K562 (cell line): ENCODE measurements around the gene WWOX.

ENCODE experiments used
- CBFB ChIP-seq: sonication (generic); formaldehyde crosslinking; IDR thresholded peaks from 2 replicates; pipeline ENCODE4 v1.4.0; 2020; ENCODE audit warnings: mild to moderate bottlenecking, missing genetic modification reagents
- GATAD2A ChIP-seq: fragments of 450-650 bp; IDR thresholded peaks from 2 replicates; pipeline ENCODE4 v1.6.1; 2017
- MAZ ChIP-seq, 2 experiments: fragments of 450-650 bp in 1 of 2; sonication (generic) in 1 of 2; formaldehyde crosslinking; IDR thresholded peaks in 1 of 2; conservative IDR thresholded peaks in 1 of 2; 2 replicates each; pipeline versions ENCODE4 v1.4.0 to v1.5.0; 2020; ENCODE audit warnings: mild to moderate bottlenecking in 1 of 2, missing genetic modification reagents in 1 of 2
- NFXL1 ChIP-seq: fragments of 450-650 bp; formaldehyde crosslinking; IDR thresholded peaks from 2 replicates; pipeline ENCODE4 v1.4.0; 2021; ENCODE audit warnings: mild to moderate bottlenecking
- POLR2AphosphoS5 ChIP-seq: IDR thresholded peaks from 2 replicates; pipeline ENCODE4 v1.6.1; 2011; ENCODE audit warnings: mild to moderate bottlenecking, low read depth, low read length, moderate library complexity; ENCODE audit not compliant: control insufficient read depth, insufficient read depth
- PTRF ChIP-seq: fragments of 450-650 bp; IDR thresholded peaks from 2 replicates; pipeline ENCODE4 v1.6.1; 2016; ENCODE audit warnings: mild to moderate bottlenecking, missing genetic modification characterization, missing compliant biosample characterization
- REST ChIP-seq, 2 experiments: fragments of 450-650 bp; formaldehyde crosslinking in 1 of 2; IDR thresholded peaks; 2 replicates each; pipeline versions ENCODE4 v1.4.0 to v1.6.1; 2014 to 2020; ENCODE audit warnings: mild to moderate bottlenecking in 2 of 2, borderline replicate concordance in 1 of 2, low read depth in 1 of 2
- TAF1 ChIP-seq: IDR thresholded peaks from 2 replicates; pipeline ENCODE4 v1.6.1; 2011; ENCODE audit warnings: mild to moderate bottlenecking, low read length, moderate library complexity; ENCODE audit not compliant: insufficient read depth, control insufficient read depth, severe bottlenecking; ENCODE audit errors: extremely low read depth
- ZNF24 ChIP-seq: fragments of 450-650 bp; IDR thresholded peaks from 2 replicates; pipeline ENCODE4 v1.6.1; 2016
- TF ChIP-seq, protein P1 (sequence below), 2 experiments: fragments of 200-800 bp in 1 of 2; sonication (Bioruptor generic) in 1 of 2; sonication (generic) in 1 of 2; formaldehyde crosslinking in 1 of 2; IDR thresholded peaks in 1 of 2; conservative IDR thresholded peaks in 1 of 2; 2 replicates each; pipeline versions ENCODE4 v1.5.0 to v1.6.1; 2016 to 2020; ENCODE audit warnings: missing compliant biosample characterization in 1 of 2, missing genetic modification characterization in 1 of 2, missing genetic modification reagents in 1 of 2
- TF ChIP-seq, protein P2 (sequence below): fragments of 250-450 bp; sonication (Bioruptor Pico); IDR thresholded peaks from 2 replicates; pipeline ENCODE4 v1.4.0; 2020; ENCODE audit warnings: mild to moderate bottlenecking
- TF ChIP-seq, protein P3 (sequence below): sonication (generic); formaldehyde crosslinking; IDR thresholded peaks from 2 replicates; pipeline ENCODE4 v1.8.0; 2022; ENCODE audit warnings: mild to moderate bottlenecking, missing genetic modification reagents
- TF ChIP-seq, protein P4 (sequence below), 3 experiments: IDR thresholded peaks in 2 of 3; conservative IDR thresholded peaks in 1 of 3; 2 replicates each; pipeline ENCODE4 v1.5.1; 2011 to 2012; ENCODE audit warnings: low read length in 3 of 3, mild to moderate bottlenecking in 3 of 3, control low read depth in 2 of 3, improper control_type of control experiment in 1 of 3, inconsistent platforms in 1 of 3, low read depth in 1 of 3, mixed read lengths in 1 of 3, moderate library complexity in 1 of 3; ENCODE audit not compliant: insufficient read depth in 2 of 3

- TF ChIP-seq MAZ (CRISPR knock-in tag; conservative IDR thresholded peaks at IDR 0.05 in 1 of 2, IDR thresholded peaks at IDR 0.05 in 1 of 2) (no peak), CBFB (CRISPR knock-in tag) (no peak), POLR2AphosphoS5 (no peak), TAF1 (no peak), PTRF (tag) (no peak), ZNF24 (no peak), REST (IDR thresholded peaks at IDR 0.05; ENCODE audit: borderline replicate concordance) (no peak), REST (CRISPR knock-in tag; IDR thresholded peaks at IDR 0.05; ENCODE audit: low read depth) (no peak), GATAD2A (no peak), NFXL1 (CRISPR knock-in tag) (no peak)
- TF ChIP-seq, protein P1, sequence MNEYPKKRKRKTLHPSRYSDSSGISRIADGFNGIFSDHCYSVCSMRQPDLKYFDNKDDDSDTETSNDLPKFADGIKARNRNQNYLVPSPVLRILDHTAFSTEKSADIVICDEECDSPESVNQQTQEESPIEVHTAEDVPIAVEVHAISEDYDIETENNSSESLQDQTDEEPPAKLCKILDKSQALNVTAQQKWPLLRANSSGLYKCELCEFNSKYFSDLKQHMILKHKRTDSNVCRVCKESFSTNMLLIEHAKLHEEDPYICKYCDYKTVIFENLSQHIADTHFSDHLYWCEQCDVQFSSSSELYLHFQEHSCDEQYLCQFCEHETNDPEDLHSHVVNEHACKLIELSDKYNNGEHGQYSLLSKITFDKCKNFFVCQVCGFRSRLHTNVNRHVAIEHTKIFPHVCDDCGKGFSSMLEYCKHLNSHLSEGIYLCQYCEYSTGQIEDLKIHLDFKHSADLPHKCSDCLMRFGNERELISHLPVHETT (CRISPR knock-in tag; conservative IDR thresholded peaks at IDR 0.05 in 1 of 2, IDR thresholded peaks at IDR 0.05 in 1 of 2) = no peak
- TF ChIP-seq, protein P2, sequence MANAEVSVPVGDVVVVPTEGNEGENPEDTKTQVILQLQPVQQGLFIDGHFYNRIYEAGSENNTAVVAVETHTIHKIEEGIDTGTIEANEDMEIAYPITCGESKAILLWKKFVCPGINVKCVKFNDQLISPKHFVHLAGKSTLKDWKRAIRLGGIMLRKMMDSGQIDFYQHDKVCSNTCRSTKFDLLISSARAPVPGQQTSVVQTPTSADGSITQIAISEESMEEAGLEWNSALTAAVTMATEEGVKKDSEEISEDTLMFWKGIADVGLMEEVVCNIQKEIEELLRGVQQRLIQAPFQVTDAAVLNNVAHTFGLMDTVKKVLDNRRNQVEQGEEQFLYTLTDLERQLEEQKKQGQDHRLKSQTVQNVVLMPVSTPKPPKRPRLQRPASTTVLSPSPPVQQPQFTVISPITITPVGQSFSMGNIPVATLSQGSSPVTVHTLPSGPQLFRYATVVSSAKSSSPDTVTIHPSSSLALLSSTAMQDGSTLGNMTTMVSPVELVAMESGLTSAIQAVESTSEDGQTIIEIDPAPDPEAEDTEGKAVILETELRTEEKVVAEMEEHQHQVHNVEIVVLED = no peak
- TF ChIP-seq, protein P3, sequence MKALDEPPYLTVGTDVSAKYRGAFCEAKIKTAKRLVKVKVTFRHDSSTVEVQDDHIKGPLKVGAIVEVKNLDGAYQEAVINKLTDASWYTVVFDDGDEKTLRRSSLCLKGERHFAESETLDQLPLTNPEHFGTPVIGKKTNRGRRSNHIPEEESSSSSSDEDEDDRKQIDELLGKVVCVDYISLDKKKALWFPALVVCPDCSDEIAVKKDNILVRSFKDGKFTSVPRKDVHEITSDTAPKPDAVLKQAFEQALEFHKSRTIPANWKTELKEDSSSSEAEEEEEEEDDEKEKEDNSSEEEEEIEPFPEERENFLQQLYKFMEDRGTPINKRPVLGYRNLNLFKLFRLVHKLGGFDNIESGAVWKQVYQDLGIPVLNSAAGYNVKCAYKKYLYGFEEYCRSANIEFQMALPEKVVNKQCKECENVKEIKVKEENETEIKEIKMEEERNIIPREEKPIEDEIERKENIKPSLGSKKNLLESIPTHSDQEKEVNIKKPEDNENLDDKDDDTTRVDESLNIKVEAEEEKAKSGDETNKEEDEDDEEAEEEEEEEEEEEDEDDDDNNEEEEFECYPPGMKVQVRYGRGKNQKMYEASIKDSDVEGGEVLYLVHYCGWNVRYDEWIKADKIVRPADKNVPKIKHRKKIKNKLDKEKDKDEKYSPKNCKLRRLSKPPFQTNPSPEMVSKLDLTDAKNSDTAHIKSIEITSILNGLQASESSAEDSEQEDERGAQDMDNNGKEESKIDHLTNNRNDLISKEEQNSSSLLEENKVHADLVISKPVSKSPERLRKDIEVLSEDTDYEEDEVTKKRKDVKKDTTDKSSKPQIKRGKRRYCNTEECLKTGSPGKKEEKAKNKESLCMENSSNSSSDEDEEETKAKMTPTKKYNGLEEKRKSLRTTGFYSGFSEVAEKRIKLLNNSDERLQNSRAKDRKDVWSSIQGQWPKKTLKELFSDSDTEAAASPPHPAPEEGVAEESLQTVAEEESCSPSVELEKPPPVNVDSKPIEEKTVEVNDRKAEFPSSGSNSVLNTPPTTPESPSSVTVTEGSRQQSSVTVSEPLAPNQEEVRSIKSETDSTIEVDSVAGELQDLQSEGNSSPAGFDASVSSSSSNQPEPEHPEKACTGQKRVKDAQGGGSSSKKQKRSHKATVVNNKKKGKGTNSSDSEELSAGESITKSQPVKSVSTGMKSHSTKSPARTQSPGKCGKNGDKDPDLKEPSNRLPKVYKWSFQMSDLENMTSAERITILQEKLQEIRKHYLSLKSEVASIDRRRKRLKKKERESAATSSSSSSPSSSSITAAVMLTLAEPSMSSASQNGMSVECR (CRISPR knock-in tag) = no peak
- TF ChIP-seq, protein P4, sequence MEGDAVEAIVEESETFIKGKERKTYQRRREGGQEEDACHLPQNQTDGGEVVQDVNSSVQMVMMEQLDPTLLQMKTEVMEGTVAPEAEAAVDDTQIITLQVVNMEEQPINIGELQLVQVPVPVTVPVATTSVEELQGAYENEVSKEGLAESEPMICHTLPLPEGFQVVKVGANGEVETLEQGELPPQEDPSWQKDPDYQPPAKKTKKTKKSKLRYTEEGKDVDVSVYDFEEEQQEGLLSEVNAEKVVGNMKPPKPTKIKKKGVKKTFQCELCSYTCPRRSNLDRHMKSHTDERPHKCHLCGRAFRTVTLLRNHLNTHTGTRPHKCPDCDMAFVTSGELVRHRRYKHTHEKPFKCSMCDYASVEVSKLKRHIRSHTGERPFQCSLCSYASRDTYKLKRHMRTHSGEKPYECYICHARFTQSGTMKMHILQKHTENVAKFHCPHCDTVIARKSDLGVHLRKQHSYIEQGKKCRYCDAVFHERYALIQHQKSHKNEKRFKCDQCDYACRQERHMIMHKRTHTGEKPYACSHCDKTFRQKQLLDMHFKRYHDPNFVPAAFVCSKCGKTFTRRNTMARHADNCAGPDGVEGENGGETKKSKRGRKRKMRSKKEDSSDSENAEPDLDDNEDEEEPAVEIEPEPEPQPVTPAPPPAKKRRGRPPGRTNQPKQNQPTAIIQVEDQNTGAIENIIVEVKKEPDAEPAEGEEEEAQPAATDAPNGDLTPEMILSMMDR (IDR thresholded peaks at IDR 0.05 in 2 of 3, conservative IDR thresholded peaks at IDR 0.05 in 1 of 3; ENCODE audit: insufficient read depth in 2 of 3, low read depth in 1 of 3, low read length in 3 of 3) = no peak
Observed at GRCh38 chr16:78352184-78352583, 252.7 kb downstream of the WWOX start.
